HFFc6 (cell line): ENCODE results near the gene ATP9B. TPM values are rescaled to one million over a fixed set of nuclear protein-coding genes. Genes with fewer than 3 reads are reported as not detected.

Experiments used
- DNase-seq: peaks from one replicate; pipeline ENCODE4 v3.0.0-alpha.2; 2018
- H3K27ac Mint-ChIP-seq: 2 replicates; pipeline ENCODE4 v1.8.0; 2020; ENCODE audit warnings: mild to moderate bottlenecking, mixed read lengths
- H3K27me3 Mint-ChIP-seq: 2 replicates; pipeline ENCODE4 v1.8.0; 2021; ENCODE audit warnings: mild to moderate bottlenecking, moderate library complexity, mixed read lengths; ENCODE audit not compliant: insufficient read depth
- H3K36me3 Mint-ChIP-seq: 2 replicates; pipeline ENCODE4 v1.8.0; 2021; ENCODE audit warnings: low read depth, mixed read lengths
- H3K4me1 Mint-ChIP-seq: 2 replicates; pipeline ENCODE4 v1.8.0; 2020; ENCODE audit warnings: low read depth, mixed read lengths
- H3K4me3 Mint-ChIP-seq: 2 replicates; pipeline ENCODE4 v1.8.0; 2020; ENCODE audit warnings: mild to moderate bottlenecking, moderate library complexity, mixed read lengths
- H3K9me3 Mint-ChIP-seq: 2 replicates; pipeline ENCODE4 v1.8.0; 2020; ENCODE audit warnings: mild to moderate bottlenecking, mixed read lengths
- CTCF ChIP-seq: fragments of 200-600 bp; sonication (generic); IDR thresholded peaks from 2 replicates; pipeline ENCODE4 v1.5.0; 2021; ENCODE audit warnings: antibody characterized with exemption, mild to moderate bottlenecking
- long read RNA-seq: library from polyadenylated mRNA; unstranded; transcript quantifications from one replicate; pipeline ENCODE4 v2.0.0, GENCODE V29; 2019
- total RNA-seq, 6 experiments: library from RNA; stranded (reverse); fragmentation: NEBNext Ultra II Directional; extraction: Animal tissue kit (Norgen Biotek cat#: 25700); gene quantifications; 2 replicates in 1 of 6; 3 replicates in 5 of 6; pipeline ENCODE4 v1.2.3, GENCODE V29; 2021

Gene ATP9B, protein sequence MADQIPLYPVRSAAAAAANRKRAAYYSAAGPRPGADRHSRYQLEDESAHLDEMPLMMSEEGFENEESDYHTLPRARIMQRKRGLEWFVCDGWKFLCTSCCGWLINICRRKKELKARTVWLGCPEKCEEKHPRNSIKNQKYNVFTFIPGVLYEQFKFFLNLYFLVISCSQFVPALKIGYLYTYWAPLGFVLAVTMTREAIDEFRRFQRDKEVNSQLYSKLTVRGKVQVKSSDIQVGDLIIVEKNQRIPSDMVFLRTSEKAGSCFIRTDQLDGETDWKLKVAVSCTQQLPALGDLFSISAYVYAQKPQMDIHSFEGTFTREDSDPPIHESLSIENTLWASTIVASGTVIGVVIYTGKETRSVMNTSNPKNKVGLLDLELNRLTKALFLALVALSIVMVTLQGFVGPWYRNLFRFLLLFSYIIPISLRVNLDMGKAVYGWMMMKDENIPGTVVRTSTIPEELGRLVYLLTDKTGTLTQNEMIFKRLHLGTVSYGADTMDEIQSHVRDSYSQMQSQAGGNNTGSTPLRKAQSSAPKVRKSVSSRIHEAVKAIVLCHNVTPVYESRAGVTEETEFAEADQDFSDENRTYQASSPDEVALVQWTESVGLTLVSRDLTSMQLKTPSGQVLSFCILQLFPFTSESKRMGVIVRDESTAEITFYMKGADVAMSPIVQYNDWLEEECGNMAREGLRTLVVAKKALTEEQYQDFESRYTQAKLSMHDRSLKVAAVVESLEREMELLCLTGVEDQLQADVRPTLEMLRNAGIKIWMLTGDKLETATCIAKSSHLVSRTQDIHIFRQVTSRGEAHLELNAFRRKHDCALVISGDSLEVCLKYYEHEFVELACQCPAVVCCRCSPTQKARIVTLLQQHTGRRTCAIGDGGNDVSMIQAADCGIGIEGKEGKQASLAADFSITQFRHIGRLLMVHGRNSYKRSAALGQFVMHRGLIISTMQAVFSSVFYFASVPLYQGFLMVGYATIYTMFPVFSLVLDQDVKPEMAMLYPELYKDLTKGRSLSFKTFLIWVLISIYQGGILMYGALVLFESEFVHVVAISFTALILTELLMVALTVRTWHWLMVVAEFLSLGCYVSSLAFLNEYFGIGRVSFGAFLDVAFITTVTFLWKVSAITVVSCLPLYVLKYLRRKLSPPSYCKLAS
- total RNA-seq = 10 to 100 TPM in 5 of 6 experiments, 1 to 10 TPM in 1; 9.0 to 11.2 (median 10.5) TPM
- long read RNA-seq, full-length matches to known transcripts = 1 of 7 reads
- long read RNA-seq, partial matches to known transcripts = 3 of 7 reads
- long read RNA-seq, other reads (novel, unspliced or antisense) = 3 of 7 reads

DNA sequence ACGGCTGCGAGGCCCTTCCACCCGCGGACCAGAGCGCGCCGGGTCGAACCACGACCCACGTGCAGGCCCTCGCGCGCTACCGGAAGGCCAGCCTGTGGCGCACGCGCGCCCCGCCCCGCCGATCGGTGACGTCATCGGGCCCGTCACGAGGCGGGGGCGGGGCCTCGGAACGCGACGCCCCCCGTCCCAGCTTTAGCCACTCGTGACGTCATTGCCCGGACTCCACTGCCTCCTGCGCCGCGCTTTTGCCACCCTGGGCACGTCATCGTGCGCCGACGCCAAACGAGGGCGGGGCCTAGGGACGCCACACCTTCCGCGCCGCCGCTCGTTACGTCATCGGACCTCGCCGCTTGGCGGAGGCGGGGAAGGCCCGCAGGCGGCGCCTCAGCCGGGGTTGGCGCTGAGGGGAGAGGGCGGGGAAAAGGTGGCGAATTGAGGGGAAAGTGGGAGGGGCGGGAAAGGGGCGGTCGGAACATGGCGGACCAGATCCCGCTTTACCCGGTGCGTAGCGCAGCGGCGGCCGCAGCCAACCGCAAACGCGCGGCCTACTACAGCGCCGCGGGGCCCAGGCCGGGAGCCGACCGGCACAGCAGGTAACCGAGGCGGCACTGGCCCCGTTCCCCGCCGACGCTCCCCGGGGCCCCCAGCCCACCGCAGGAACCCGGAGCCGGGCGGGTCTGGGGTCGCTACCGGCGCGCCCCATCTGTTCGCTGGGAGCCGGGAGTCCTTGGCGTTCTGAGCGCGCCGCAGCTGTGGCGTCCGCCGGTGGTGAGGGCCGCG is at the start of gene ATP9B:
TSS of gene ATP9B (plus strand) at position 458 of the 780 bp plus-strand sequence. CDS start at position 475, 17 bp downstream.
- peaks cover 13% of the 10 kb centered on the region; the same call in 1 of the 2 replicates for H3K36me3 Mint-ChIP-seq
- H3K27ac Mint-ChIP-seq = peak within 1 kb of the TSS; percentile 80
- H3K4me3 Mint-ChIP-seq = peak within 1 kb of the TSS; percentile 93
- peak; percentile 95 for DNase-seq
- peaks cover 10% of the 10 kb centered on the region for H3K4me1 Mint-ChIP-seq
- no peaks in the 10 kb centered on the region; the same call in none of the 2 replicates for H3K27me3 Mint-ChIP-seq
- H3K9me3 Mint-ChIP-seq = peaks cover 27% of the 10 kb centered on the region
- TF ChIP-seq CTCF = peak; percentile 23; the same call in 1 of the 2 replicates

- no peak overlapping the region for H3K27ac Mint-ChIP-seq
- H3K4me3 Mint-ChIP-seq = no peak overlapping the region
- peaks cover 6% of the 10 kb centered on the region for H3K27me3 Mint-ChIP-seq
- DNase-seq = no peak
- H3K4me1 Mint-ChIP-seq = no peaks in the 10 kb centered on the region
- peaks cover 6% of the 10 kb centered on the region; the same call in 1 of the 2 replicates for H3K9me3 Mint-ChIP-seq
- H3K36me3 Mint-ChIP-seq = no peaks in the 10 kb centered on the region
- no peak for TF ChIP-seq CTCF
Observed at GRCh38 chr18:79019881-79020280, 49.3 kb upstream of the ATP9B start.

- H3K4me3 Mint-ChIP-seq = no peak overlapping the region
Observed at GRCh38 chr18:79022603-79023002, 46.6 kb upstream of the ATP9B start.

GRCh38 chr18:79026491-79026890 is 42.7 kb upstream of the ATP9B start:
- Mint-ChIP-seq H3K9me3 (peaks cover 13% of the 10 kb centered on the region; the same call in 1 of the 2 replicates), H3K27me3 (peaks cover 2% of the 10 kb centered on the region; the same call in 1 of the 2 replicates), H3K4me3 (no peak overlapping the region), H3K27ac (no peak overlapping the region), H3K36me3 (no peaks in the 10 kb centered on the region), H3K4me1 (no peaks in the 10 kb centered on the region)
- no peak for TF ChIP-seq CTCF
- no peak for DNase-seq

More at GRCh38 chr18:79022603-79023002, 46.6 kb upstream of the ATP9B start:
- DNase-seq = no peak
- no peak overlapping the region for H3K27ac Mint-ChIP-seq
- H3K4me1 Mint-ChIP-seq = no peaks in the 10 kb centered on the region
- H3K36me3 Mint-ChIP-seq = no peaks in the 10 kb centered on the region
- H3K27me3 Mint-ChIP-seq = peaks cover 4% of the 10 kb centered on the region; the same call in 1 of the 2 replicates
- peaks cover 6% of the 10 kb centered on the region; the same call in 1 of the 2 replicates for H3K9me3 Mint-ChIP-seq
- no peak for TF ChIP-seq CTCF
